SK-N-SH (cell line): Measurements from ENCODE around the gene AP5B1. TPM values are rescaled to one million over a fixed set of nuclear protein-coding genes. Genes with fewer than 3 reads are reported as not detected.

Experiments used
- CTCF ChIA-PET: fragments of 300-600, 350-600 bp; formaldehyde crosslinking; extraction: SDS; loops from one replicate; lab custom pipeline; 2021; lab: Yijun Ruan, JAX
- POLR2A ChIA-PET: fragments of 350-600 bp; sonication (Branson Sonifier 250); formaldehyde crosslinking; extraction: SDS; loops from one replicate; lab custom pipeline; 2020; ENCODE audit warnings: antibody characterized with exemption, inconsistent platforms; lab: Yijun Ruan, JAX
- DNase-seq: peaks from one replicate; pipeline ENCODE4 v3.0.0; 2012
- H2AFZ ChIP-seq: fragments of 200-600 bp; sonication (generic); 2 replicates; pipeline ENCODE4 v1.8.1; 2016; ENCODE audit warnings: antibody characterized with exemption, mild to moderate bottlenecking, low read depth
- H3F3A ChIP-seq: fragments of 200-600 bp; sonication (generic); replicated peaks from 2 replicates; pipeline ENCODE3; 2016; ENCODE audit warnings: antibody characterized with exemption, mild to moderate bottlenecking; ENCODE audit not compliant: insufficient read depth
- H3K27ac ChIP-seq, 2 experiments: fragments of 200-500 bp in 1 of 2; fragments of 200-600 bp in 1 of 2; sonication (Bioruptor generic) in 1 of 2; sonication (generic), shearing (Covaris generic) in 1 of 2; 2 replicates each; pipeline versions ENCODE4 v1.5.1 to v1.6.1; 2014 to 2016; ENCODE audit warnings: low read depth in 2 of 2, inconsistent platforms in 1 of 2, low read length in 1 of 2, mild to moderate bottlenecking in 1 of 2, mixed read lengths in 1 of 2
- H3K27me3 ChIP-seq: fragments of 200-600 bp; sonication (generic), shearing (Covaris generic); 2 replicates; pipeline ENCODE4 v1.6.1; 2016; ENCODE audit warnings: mixed run types; ENCODE audit not compliant: insufficient read depth
- H3K36me3 ChIP-seq, 2 experiments: fragments of 200-500 bp in 1 of 2; fragments of 200-600 bp in 1 of 2; sonication (Bioruptor generic) in 1 of 2; sonication (generic) in 1 of 2; replicated peaks in 1 of 2; 2 replicates each; pipeline versions ENCODE3 to v1.5.1; 2014 to 2016; ENCODE audit warnings: low read length in 1 of 2, mild to moderate bottlenecking in 1 of 2; ENCODE audit not compliant: insufficient read depth in 2 of 2, control insufficient read depth in 1 of 2
- H3K4me1 ChIP-seq, 2 experiments: fragments of 200-500 bp in 1 of 2; fragments of 200-600 bp in 1 of 2; sonication (Bioruptor generic) in 1 of 2; sonication (generic), shearing (Covaris generic) in 1 of 2; 2 replicates each; pipeline versions ENCODE4 v1.5.1 to v1.6.1; 2014 to 2016; ENCODE audit warnings: low read depth in 1 of 2, low read length in 1 of 2, mixed run types in 1 of 2; ENCODE audit not compliant: insufficient read depth in 2 of 2, control insufficient read depth in 1 of 2
- H3K4me2 ChIP-seq: fragments of 200-600 bp; sonication (generic), shearing (Covaris generic); 2 replicates; pipeline ENCODE4 v1.6.1; 2017; ENCODE audit warnings: mixed run types
- H3K4me3 ChIP-seq, 2 experiments: fragments of 200-500 bp in 1 of 2; fragments of 200-600 bp in 1 of 2; sonication (Bioruptor generic) in 1 of 2; sonication (generic), shearing (Covaris generic) in 1 of 2; 2 replicates each; pipeline versions ENCODE4 v1.5.1 to v1.8.1; 2014 to 2016; ENCODE audit warnings: low read depth in 2 of 2, inconsistent platforms in 1 of 2, low read length in 1 of 2, mild to moderate bottlenecking in 1 of 2, mixed read lengths in 1 of 2, moderate library complexity in 1 of 2
- H3K79me2 ChIP-seq: fragments of 200-600 bp; sonication (generic); 2 replicates; pipeline ENCODE4 v1.8.1; 2017; ENCODE audit warnings: mild to moderate bottlenecking; ENCODE audit not compliant: insufficient read depth
- H3K9ac ChIP-seq: fragments of 200-600 bp; sonication (generic); 2 replicates; pipeline ENCODE4 v1.6.1; 2017; ENCODE audit warnings: mixed run types
- H3K9me2 ChIP-seq: fragments of 200-600 bp; sonication (generic); 2 replicates; pipeline ENCODE4 v1.6.1; 2017; ENCODE audit warnings: mixed run types
- H3K9me3 ChIP-seq: fragments of 200-600 bp; sonication (generic); 2 replicates; pipeline ENCODE4 v1.6.1; 2017; ENCODE audit warnings: mixed run types, mild to moderate bottlenecking, moderate library complexity
- H4K20me1 ChIP-seq: fragments of 200-600 bp; sonication (generic); 2 replicates; pipeline ENCODE4 v1.6.1; 2017; ENCODE audit warnings: mild to moderate bottlenecking, mixed run types; ENCODE audit not compliant: insufficient read depth
- EZH2phosphoT487 ChIP-seq: fragments of 200-600 bp; sonication (generic); IDR thresholded peaks from 2 replicates; pipeline ENCODE4 v1.6.1; 2017; ENCODE audit warnings: low read depth, mixed run types, mild to moderate bottlenecking, antibody characterized with exemption, moderate library complexity, borderline replicate concordance
- FOSL2 ChIP-seq: IDR thresholded peaks from 2 replicates; pipeline ENCODE4 v1.4.0; 2012; ENCODE audit warnings: low read depth, mild to moderate bottlenecking, moderate library complexity, borderline replicate concordance
- FOXM1 ChIP-seq: IDR thresholded peaks from 2 replicates; pipeline ENCODE4 v1.4.0; 2012; ENCODE audit warnings: low read depth, mild to moderate bottlenecking
- GATA2 ChIP-seq: sonication (generic); formaldehyde crosslinking; IDR thresholded peaks from 2 replicates; pipeline ENCODE4 v1.5.0; 2020; ENCODE audit warnings: mild to moderate bottlenecking, missing genetic modification reagents
- JUND ChIP-seq: IDR thresholded peaks from 2 replicates; pipeline ENCODE4 v1.4.0; 2012
- MXI1 ChIP-seq: IDR thresholded peaks from 2 replicates; pipeline ENCODE4 v1.6.1; 2012; ENCODE audit warnings: mild to moderate bottlenecking, low read depth, low read length, improper control_type of control experiment
- POLR2AphosphoS5 ChIP-seq: IDR thresholded peaks from 2 replicates; pipeline ENCODE4 v1.6.1; 2012; ENCODE audit warnings: low read depth, low read length
- RAD21 ChIP-seq: IDR thresholded peaks from 2 replicates; pipeline ENCODE4 v1.6.1; 2012; ENCODE audit warnings: mild to moderate bottlenecking, low read length
- RCOR1 ChIP-seq: fragments of 150-350 bp; IDR thresholded peaks from 2 replicates; pipeline ENCODE4 v1.6.1; 2017; ENCODE audit warnings: antibody characterized with exemption, low read length
- RXRA ChIP-seq: IDR thresholded peaks from 2 replicates; pipeline ENCODE4 v1.4.0; 2012; ENCODE audit warnings: low read depth, mild to moderate bottlenecking, borderline replicate concordance
- SIN3A ChIP-seq: IDR thresholded peaks from 2 replicates; pipeline ENCODE4 v1.6.1; 2012; ENCODE audit warnings: low read depth, mild to moderate bottlenecking, low read length, moderate library complexity, borderline replicate concordance
- SMC3 ChIP-seq: IDR thresholded peaks from 2 replicates; pipeline ENCODE4 v1.6.1; 2012; ENCODE audit warnings: low read depth, low read length, improper control_type of control experiment
- TAF1 ChIP-seq: IDR thresholded peaks from 2 replicates; pipeline ENCODE4 v1.6.1; 2012; ENCODE audit warnings: low read depth, mild to moderate bottlenecking, low read length, moderate library complexity, borderline replicate concordance
- WGBS: methylation state at CpG from one replicate; pipeline ENCODE4 v1.1.6; 2017; ENCODE audit warnings: low lambda C conversion rate; 5-methylcytosine and 5-hydroxymethylcytosine counted together
- polyA plus RNA-seq, 3 experiments: library from polyadenylated mRNA; depleted of rRNA; stranded (reverse); fragments of >200 nt; gene quantifications; 2 replicates each; pipeline ENCODE4 v1.2.3, GENCODE V29; 2012
- TF ChIP-seq, protein P1 (sequence below): fragments of 150-350 bp; IDR thresholded peaks from 2 replicates; pipeline ENCODE4 v1.6.1; 2017; ENCODE audit warnings: antibody characterized with exemption, low read length, low read depth, borderline replicate concordance
- TF ChIP-seq, protein P2 (sequence below): IDR thresholded peaks from 2 replicates; pipeline ENCODE4 v1.4.0; 2012; ENCODE audit warnings: low read depth, borderline replicate concordance
- TF ChIP-seq, protein P3 (sequence below): IDR thresholded peaks from 2 replicates; pipeline ENCODE4 v1.4.0; 2012; ENCODE audit warnings: low read depth
- TF ChIP-seq, protein P4 (sequence below): fragments of 200-600 bp; sonication (generic); IDR thresholded peaks from 2 replicates; pipeline ENCODE4 v1.6.1; 2017; ENCODE audit warnings: antibody characterized with exemption, mild to moderate bottlenecking, moderate library complexity
- TF ChIP-seq, protein P5 (sequence below): IDR thresholded peaks from 2 replicates; pipeline ENCODE4 v1.6.1; 2012; ENCODE audit warnings: mild to moderate bottlenecking, low read depth, low read length, moderate library complexity

Gene AP5B1
- polyA plus RNA-seq, 1 of the 3 experiments (the other 2 are of a cell fraction): 3.8 TPM

DNA sequence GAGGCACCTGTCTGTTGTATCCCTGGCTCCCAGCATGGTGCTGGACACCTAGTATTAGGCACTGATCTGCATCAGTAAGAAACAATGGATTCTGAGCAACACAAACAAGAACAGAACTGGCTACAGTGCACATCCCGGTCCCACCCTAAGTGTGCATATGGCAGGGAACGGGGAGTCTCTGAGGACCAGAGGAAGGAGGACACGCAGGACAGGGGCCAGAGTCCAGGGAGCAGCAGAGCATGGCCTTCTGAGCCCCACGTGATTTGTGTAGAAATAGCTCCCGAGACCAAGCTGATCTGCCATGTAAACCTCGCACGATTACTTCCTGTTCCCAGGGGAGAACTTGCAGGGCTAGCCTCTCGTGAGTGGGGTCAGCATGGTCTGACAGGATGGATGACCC is 40.3 kb upstream of the AP5B1 start:
- TF ChIP-seq JUND: no peak
- TF ChIP-seq, protein P1, sequence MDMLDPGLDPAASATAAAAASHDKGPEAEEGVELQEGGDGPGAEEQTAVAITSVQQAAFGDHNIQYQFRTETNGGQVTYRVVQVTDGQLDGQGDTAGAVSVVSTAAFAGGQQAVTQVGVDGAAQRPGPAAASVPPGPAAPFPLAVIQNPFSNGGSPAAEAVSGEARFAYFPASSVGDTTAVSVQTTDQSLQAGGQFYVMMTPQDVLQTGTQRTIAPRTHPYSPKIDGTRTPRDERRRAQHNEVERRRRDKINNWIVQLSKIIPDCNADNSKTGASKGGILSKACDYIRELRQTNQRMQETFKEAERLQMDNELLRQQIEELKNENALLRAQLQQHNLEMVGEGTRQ: no peak
- TF ChIP-seq POLR2AphosphoS5: no peak
- Histone ChIP-seq H3K9ac (no peak overlapping the region), H3K4me2 (no peak overlapping the region), H4K20me1 (no peaks in the 10 kb centered on the region), H3K4me1 (peaks cover 0 to 3% of the 10 kb centered on the region in 2 experiments; a peak in 1 of 4 replicates), H3K27me3 (no peaks in the 10 kb centered on the region), H3K36me3 (no peaks in the 10 kb centered on the region), H3K4me3 (no peak overlapping the region), H3K9me3 (no peaks in the 10 kb centered on the region), H3K27ac (no peak overlapping the region), H3K9me2 (no peaks in the 10 kb centered on the region), H2AFZ (no peak overlapping the region), H3F3A (no peaks in the 10 kb centered on the region), H3K79me2 (no peaks in the 10 kb centered on the region)
- 46% methylated on average over 5 of the region's 8 CpGs for WGBS
- ChIA-PET CTCF (interaction anchor here (3.4 to 13.8 kb wide), 2 partner anchors 108 to 195 kb away, joined by 10 to 111 read pairs; partner anchors contain the start of gene KAT5), POLR2A (interaction anchor here (0.7 kb wide), 1 partner anchor 169 kb away, joined by 5 read pairs; no protein-coding TSS in a partner anchor)
- no peak for DNase-seq

DNA sequence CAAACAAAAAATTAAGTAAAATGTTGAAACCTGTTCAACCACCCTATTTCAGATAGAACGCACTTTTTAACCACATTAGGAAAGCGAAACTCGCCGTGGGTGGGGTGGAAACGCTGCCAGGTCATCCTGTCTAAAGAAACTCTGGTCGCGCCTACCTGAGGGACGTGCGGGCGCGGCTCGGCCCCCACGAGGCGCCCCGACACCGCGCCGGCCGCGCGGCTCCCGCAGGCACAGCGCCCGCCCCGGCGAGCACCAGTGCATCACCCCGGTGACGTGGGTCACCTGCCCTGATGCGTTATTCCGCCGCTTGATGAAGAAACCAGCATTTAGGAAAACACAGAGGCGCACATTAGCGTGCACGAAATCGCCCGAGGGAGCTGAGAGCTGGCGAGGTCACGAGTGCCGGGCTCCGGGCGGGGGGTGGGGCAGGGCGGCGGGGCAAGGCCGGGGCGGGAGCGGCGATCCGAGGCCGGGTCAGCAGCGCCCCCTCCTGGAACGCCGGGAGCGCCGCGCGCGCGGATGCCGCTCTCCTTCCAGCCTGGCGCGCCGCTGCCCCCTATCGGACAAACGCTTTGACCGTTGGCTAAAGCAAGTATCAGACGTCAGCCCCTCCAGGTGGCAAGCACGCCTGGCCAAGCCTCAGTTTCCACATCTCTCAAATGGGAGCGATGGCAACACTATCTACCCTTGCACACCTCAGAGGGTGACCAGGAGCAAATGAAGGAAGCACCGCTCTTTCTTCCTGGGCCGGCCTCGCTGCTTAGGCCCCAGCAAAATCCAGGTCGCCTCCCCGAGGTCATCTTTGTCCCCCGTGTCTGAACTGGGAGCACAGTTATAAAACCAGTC is 37.3 kb upstream of the AP5B1 start:
- Histone ChIP-seq H3K4me1 (peaks cover 0 to 3% of the 10 kb centered on the region in 2 experiments; a peak in 1 of 4 replicates), H3K4me2 (peak overlapping the region; percentile 76), H3K4me3 (peak overlapping the region; percentile 62 to 75), H3K27ac (peak overlapping the region in 1 of 2 experiments; percentile 62; a peak in 1 of 4 replicates), H3K9ac (peak overlapping the region; percentile 63), H3F3A (no peaks in the 10 kb centered on the region), H3K27me3 (no peaks in the 10 kb centered on the region), H3K9me3 (no peaks in the 10 kb centered on the region), H3K79me2 (no peaks in the 10 kb centered on the region), H4K20me1 (no peaks in the 10 kb centered on the region), H2AFZ (peak overlapping the region; percentile 91), H3K9me2 (no peaks in the 10 kb centered on the region), H3K36me3 (no peaks in the 10 kb centered on the region)
- ChIA-PET CTCF (interaction anchor here (0.6 to 13.8 kb wide), 44 partner anchors 9 to 1694 kb away, joined by 3 to 111 read pairs (median 5); partner anchors contain the start of genes AP5B1, CCDC85B, KAT5 and OVOL1), POLR2A (interaction anchor here (2.9 kb wide), 1 partner anchor 106 kb away, joined by 23 read pairs; the partner anchor contains the start of gene KAT5)
- 17% methylated on average over 25 of the region's 74 CpGs for WGBS
- peak; percentile 99 for DNase-seq
- TF ChIP-seq GATA2 (CRISPR knock-in tag) (no peak), SIN3A (no peak), TAF1 (no peak), RXRA (no peak), EZH2phosphoT487 (no peak), MXI1 (peak; percentile 79), FOSL2 (no peak), SMC3 (peak; percentile 92), FOXM1 (no peak), RCOR1 (peak; percentile 90), RAD21 (peak; percentile 89)
- TF ChIP-seq, protein P2, sequence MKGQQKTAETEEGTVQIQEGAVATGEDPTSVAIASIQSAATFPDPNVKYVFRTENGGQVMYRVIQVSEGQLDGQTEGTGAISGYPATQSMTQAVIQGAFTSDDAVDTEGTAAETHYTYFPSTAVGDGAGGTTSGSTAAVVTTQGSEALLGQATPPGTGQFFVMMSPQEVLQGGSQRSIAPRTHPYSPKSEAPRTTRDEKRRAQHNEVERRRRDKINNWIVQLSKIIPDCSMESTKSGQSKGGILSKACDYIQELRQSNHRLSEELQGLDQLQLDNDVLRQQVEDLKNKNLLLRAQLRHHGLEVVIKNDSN: peak; percentile 43; the same call in 1 of the 2 replicates
- TF ChIP-seq, protein P3, sequence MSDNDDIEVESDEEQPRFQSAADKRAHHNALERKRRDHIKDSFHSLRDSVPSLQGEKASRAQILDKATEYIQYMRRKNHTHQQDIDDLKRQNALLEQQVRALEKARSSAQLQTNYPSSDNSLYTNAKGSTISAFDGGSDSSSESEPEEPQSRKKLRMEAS: peak; percentile 83
- TF ChIP-seq, protein P4, sequence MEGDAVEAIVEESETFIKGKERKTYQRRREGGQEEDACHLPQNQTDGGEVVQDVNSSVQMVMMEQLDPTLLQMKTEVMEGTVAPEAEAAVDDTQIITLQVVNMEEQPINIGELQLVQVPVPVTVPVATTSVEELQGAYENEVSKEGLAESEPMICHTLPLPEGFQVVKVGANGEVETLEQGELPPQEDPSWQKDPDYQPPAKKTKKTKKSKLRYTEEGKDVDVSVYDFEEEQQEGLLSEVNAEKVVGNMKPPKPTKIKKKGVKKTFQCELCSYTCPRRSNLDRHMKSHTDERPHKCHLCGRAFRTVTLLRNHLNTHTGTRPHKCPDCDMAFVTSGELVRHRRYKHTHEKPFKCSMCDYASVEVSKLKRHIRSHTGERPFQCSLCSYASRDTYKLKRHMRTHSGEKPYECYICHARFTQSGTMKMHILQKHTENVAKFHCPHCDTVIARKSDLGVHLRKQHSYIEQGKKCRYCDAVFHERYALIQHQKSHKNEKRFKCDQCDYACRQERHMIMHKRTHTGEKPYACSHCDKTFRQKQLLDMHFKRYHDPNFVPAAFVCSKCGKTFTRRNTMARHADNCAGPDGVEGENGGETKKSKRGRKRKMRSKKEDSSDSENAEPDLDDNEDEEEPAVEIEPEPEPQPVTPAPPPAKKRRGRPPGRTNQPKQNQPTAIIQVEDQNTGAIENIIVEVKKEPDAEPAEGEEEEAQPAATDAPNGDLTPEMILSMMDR: peak; percentile 91
- TF ChIP-seq, protein P5, sequence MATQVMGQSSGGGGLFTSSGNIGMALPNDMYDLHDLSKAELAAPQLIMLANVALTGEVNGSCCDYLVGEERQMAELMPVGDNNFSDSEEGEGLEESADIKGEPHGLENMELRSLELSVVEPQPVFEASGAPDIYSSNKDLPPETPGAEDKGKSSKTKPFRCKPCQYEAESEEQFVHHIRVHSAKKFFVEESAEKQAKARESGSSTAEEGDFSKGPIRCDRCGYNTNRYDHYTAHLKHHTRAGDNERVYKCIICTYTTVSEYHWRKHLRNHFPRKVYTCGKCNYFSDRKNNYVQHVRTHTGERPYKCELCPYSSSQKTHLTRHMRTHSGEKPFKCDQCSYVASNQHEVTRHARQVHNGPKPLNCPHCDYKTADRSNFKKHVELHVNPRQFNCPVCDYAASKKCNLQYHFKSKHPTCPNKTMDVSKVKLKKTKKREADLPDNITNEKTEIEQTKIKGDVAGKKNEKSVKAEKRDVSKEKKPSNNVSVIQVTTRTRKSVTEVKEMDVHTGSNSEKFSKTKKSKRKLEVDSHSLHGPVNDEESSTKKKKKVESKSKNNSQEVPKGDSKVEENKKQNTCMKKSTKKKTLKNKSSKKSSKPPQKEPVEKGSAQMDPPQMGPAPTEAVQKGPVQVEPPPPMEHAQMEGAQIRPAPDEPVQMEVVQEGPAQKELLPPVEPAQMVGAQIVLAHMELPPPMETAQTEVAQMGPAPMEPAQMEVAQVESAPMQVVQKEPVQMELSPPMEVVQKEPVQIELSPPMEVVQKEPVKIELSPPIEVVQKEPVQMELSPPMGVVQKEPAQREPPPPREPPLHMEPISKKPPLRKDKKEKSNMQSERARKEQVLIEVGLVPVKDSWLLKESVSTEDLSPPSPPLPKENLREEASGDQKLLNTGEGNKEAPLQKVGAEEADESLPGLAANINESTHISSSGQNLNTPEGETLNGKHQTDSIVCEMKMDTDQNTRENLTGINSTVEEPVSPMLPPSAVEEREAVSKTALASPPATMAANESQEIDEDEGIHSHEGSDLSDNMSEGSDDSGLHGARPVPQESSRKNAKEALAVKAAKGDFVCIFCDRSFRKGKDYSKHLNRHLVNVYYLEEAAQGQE: peak; percentile 28; the same call in 1 of the 2 replicates
